GM23248 (cell line): ENCODE data around the gene CRTAC1. TPM values are rescaled to one million over a fixed set of nuclear protein-coding genes. Genes with fewer than 3 reads are reported as not detected.

Experiments
- DNase-seq: peaks from one replicate; pipeline ENCODE4 v3.0.0-alpha.2; 2015
- H2AFZ ChIP-seq: fragments of 200-600 bp; sonication (generic); 2 replicates; pipeline ENCODE4 v1.6.1; 2016; ENCODE audit warnings: antibody characterized with exemption
- H3F3A ChIP-seq: fragments of 200-600 bp; sonication (generic); 2 replicates; pipeline ENCODE4 v1.6.1; 2016; ENCODE audit warnings: mild to moderate bottlenecking, antibody characterized with exemption, mixed run types; ENCODE audit not compliant: insufficient read depth
- H3K27ac ChIP-seq: fragments of 200-600 bp; sonication (generic); 2 replicates; pipeline ENCODE4 v1.5.1; 2016; ENCODE audit warnings: mild to moderate bottlenecking
- H3K27me3 ChIP-seq: fragments of 200-600 bp; sonication (generic); replicated peaks from 2 replicates; pipeline ENCODE4 v1.6.1; 2016; ENCODE audit warnings: mild to moderate bottlenecking; ENCODE audit not compliant: insufficient read depth
- H3K36me3 ChIP-seq: fragments of 200-600 bp; sonication (generic); 2 replicates; pipeline ENCODE4 v1.6.1; 2016; ENCODE audit warnings: low read depth, mild to moderate bottlenecking
- H3K4me1 ChIP-seq: fragments of 200-600 bp; sonication (generic); 2 replicates; pipeline ENCODE4 v1.6.1; 2016; ENCODE audit warnings: mild to moderate bottlenecking; ENCODE audit not compliant: insufficient read depth
- H3K4me2 ChIP-seq: fragments of 200-600 bp; sonication (generic); one replicate; pipeline ENCODE4 v1.6.1; 2016; ENCODE audit warnings: mild to moderate bottlenecking; ENCODE audit not compliant: unreplicated experiment
- H3K4me3 ChIP-seq: fragments of 200-600 bp; sonication (generic); 2 replicates; pipeline ENCODE4 v1.5.1; 2016; ENCODE audit warnings: mild to moderate bottlenecking
- H3K79me2 ChIP-seq: fragments of 200-600 bp; sonication (generic); 2 replicates; pipeline ENCODE4 v1.6.1; 2016; ENCODE audit warnings: mild to moderate bottlenecking; ENCODE audit not compliant: insufficient read depth
- H3K9ac ChIP-seq: fragments of 200-600 bp; sonication (generic); 2 replicates; pipeline ENCODE4 v1.6.1; 2016; ENCODE audit warnings: mild to moderate bottlenecking
- H3K9me2 ChIP-seq: fragments of 200-600 bp; sonication (generic); 2 replicates; pipeline ENCODE4 v1.6.1; 2016; ENCODE audit warnings: mixed run types, mild to moderate bottlenecking, moderate library complexity; ENCODE audit not compliant: insufficient read depth
- H3K9me3 ChIP-seq: fragments of 200-600 bp; sonication (generic); one replicate; pipeline ENCODE4 v1.6.1; 2017; ENCODE audit warnings: low read depth
- H4K20me1 ChIP-seq: fragments of 200-600 bp; sonication (generic); 2 replicates; pipeline ENCODE4 v1.6.0; 2016; ENCODE audit not compliant: insufficient read depth
- EZH2 ChIP-seq: fragments of 200-600 bp; sonication (generic); IDR thresholded peaks from 2 replicates; pipeline ENCODE4 v1.6.1; 2018; ENCODE audit warnings: antibody characterized with exemption, mild to moderate bottlenecking; ENCODE audit not compliant: insufficient read depth, poor library complexity, severe bottlenecking
- EZH2phosphoT487 ChIP-seq: fragments of 200-600 bp; sonication (generic); IDR thresholded peaks from 2 replicates; pipeline ENCODE4 v1.6.1; 2018; ENCODE audit warnings: antibody characterized with exemption, moderate library complexity, mild to moderate bottlenecking, low read depth; ENCODE audit not compliant: insufficient read depth
- WGBS, 2 experiments: methylation state at CpG; one replicate each; pipeline ENCODE4 v1.1.6; 2015 to 2017; ENCODE audit warnings: low lambda C conversion rate in 2 of 2, low coverage in 1 of 2; ENCODE audit errors: missing lambda C conversion rate in 2 of 2; 5-methylcytosine and 5-hydroxymethylcytosine counted together
- in situ Hi-C: fragments of 300-500 bp; cut with MboI; formaldehyde crosslinking; loops from 2 replicates; pipeline ENCODE4 v1.15.0; 2020
- polyA plus RNA-seq: library from polyadenylated mRNA; unstranded; fragments of >200 nt; fragmentation: Nextera tagmentation; extraction: Ambion mirVana; gene quantifications from 2 replicates; pipeline ENCODE4 v1.2.1, GENCODE V29; 2016
- total RNA-seq: library from RNA; depleted of rRNA; stranded (reverse); fragments of >200 nt; shearing (Covaris generic); gene quantifications from 2 replicates; pipeline ENCODE4 v1.2.3, GENCODE V29; 2014

CRTAC1 gene
- total and polyA plus RNA-seq, 2 experiments from 2014 or later, result not detected

DNA sequence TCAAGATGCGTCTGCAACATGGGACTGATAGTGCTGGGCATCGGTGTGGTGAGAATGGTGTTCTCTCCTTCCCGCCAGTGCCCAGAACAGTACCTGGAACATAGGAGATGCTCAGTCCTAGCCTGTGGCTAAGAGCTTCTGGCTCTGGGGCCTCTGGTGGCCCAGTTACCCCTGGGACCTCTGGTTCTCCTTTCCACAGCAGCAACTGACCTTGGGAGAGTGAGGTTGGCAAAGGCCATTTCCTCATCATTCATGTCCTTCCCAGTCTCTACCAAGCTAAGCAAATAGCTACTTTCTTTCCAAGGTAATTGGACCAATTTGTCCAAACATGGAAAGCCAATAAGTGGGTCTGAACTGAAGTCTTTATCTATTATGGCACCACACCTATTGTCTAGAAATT, 192.3 kb downstream of the CRTAC1 start:
- Histone ChIP-seq H3K27ac (no peak overlapping the region), H3K9ac (no peak overlapping the region), H3K4me2 (no peak overlapping the region), H3K27me3 (peaks cover 18% of the 10 kb centered on the region), H3K9me3 (no peaks in the 10 kb centered on the region), H3F3A (no peaks in the 10 kb centered on the region; the same call in 1 of the 2 replicates), H3K4me3 (no peak overlapping the region), H2AFZ (no peak overlapping the region), H3K9me2 (no peaks in the 10 kb centered on the region), H3K36me3 (no peaks in the 10 kb centered on the region), H3K79me2 (no peaks in the 10 kb centered on the region), H3K4me1 (peaks cover 11% of the 10 kb centered on the region), H4K20me1 (no peaks in the 10 kb centered on the region)
- no peak for DNase-seq
- TF ChIP-seq EZH2 (no peak), EZH2phosphoT487 (no peak)
- in situ Hi-C loops, result no loop called here
- WGBS, 2 experiments, result 80 to 85% methylated on average over 3 of the region's 3 CpGs

DNA sequence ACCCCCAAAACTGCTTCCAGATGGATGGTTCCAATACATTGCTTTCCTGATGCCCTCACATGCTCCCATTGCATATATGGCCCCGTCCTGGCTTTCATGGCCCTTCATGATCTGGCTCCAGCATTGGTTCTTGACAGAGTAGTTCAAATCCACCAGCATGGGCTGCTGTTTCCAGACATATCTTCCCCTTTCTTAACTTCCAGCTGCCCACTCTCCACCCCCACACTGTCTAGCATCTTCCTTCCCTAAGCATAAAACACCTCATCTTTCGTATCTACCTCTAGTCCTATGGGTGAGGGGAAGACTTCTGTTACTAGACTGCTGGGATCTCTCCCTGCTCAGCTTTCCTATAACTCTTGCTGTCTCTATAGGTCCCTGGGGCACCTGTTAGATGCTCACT, 194.0 kb downstream of the CRTAC1 start:
- Histone ChIP-seq H3K9me3 (no peaks in the 10 kb centered on the region), H3K4me3 (no peak overlapping the region), H2AFZ (no peak overlapping the region), H3F3A (no peaks in the 10 kb centered on the region; the same call in 1 of the 2 replicates), H3K9me2 (no peaks in the 10 kb centered on the region), H4K20me1 (no peaks in the 10 kb centered on the region), H3K79me2 (no peaks in the 10 kb centered on the region), H3K4me1 (peaks cover 11% of the 10 kb centered on the region), H3K27me3 (peaks cover 30% of the 10 kb centered on the region), H3K9ac (no peak overlapping the region), H3K4me2 (no peak overlapping the region), H3K27ac (no peak overlapping the region), H3K36me3 (no peaks in the 10 kb centered on the region)
- WGBS, 2 experiments, result 49 to 57% methylated on average over 2 of the region's 2 CpGs
- no peak for TF ChIP-seq EZH2
- TF ChIP-seq EZH2phosphoT487, result no peak
- in situ Hi-C loops, result no loop called here
- no peak for DNase-seq

DNA sequence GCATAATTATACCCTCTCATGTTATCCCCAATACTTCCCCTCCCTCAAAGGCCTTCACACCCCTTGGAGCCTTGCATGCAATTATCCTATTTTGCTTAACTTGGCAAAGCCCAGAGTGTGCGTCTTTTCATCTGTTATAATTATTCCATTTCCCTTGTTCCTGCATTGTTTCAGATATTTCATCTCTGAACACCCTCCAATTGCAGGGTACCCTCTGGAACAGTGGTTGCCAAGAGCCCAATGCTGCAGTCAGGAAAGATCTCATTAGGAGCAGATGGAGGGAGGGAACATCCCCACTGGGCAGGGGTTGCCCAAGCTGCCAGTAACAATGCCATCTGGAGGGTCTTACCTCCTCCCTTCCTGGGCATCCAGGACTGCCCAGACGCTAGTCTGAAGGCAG, 199.2 kb downstream of the CRTAC1 start:
- Histone ChIP-seq H3K27me3 (peaks cover 49% of the 10 kb centered on the region), H3F3A (no peaks in the 10 kb centered on the region), H3K4me3 (no peak overlapping the region), H3K4me1 (no peaks in the 10 kb centered on the region), H4K20me1 (no peaks in the 10 kb centered on the region), H3K27ac (no peak overlapping the region), H3K9me3 (no peaks in the 10 kb centered on the region), H3K9ac (no peak overlapping the region), H3K4me2 (no peak overlapping the region), H3K36me3 (no peaks in the 10 kb centered on the region), H3K79me2 (no peaks in the 10 kb centered on the region), H3K9me2 (no peaks in the 10 kb centered on the region), H2AFZ (no peak overlapping the region)
- TF ChIP-seq EZH2phosphoT487 (no peak), EZH2 (no peak)
- DNase-seq, result no peak
- 35 to 42% methylated on average over 2 of the region's 2 CpGs for WGBS, 2 experiments
- in situ Hi-C loops, result no loop called here

DNA sequence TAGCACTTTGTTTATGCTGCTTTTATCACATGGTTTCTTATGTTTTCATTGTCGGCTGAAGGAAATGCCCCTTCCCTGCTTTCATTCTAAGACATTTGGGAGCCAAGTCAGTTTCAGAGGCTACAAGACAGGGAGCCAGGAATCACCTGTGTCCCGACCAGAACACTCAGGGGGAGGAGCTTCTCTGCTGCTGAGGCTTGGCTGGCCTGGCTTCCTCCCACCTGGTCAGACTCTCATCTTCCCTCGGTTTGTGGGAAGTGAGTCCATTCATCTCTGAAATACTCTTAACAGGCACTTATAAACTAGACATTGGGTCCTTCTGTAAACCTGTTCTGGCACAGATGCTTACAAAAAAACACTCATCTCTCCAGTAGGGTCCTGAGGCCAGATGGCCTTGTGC, 200.4 kb downstream of the CRTAC1 start:
- WGBS, 2 experiments, result 13 to 19% methylated on average over 3 of the region's 3 CpGs

DNA sequence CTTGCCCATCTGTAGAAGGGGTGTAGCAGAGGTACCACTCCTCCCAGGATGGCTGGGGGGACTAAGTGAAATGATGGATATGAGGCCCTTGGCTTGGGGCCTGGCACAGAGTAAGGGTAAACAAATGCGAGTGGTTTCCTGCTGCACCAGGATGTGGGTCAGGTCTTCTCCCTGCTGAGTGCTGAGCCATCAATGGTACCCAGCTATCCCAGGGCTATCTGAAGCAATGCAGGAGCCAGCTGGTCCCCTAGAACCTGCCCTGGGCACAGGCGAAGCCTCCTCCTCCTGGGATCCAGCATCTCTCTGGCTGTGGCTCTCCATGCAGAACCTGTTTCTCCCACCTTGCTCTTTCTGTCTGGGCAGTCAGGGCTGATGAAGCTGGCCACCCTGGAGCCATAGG, 201.7 kb downstream of the CRTAC1 start:
- Histone ChIP-seq H2AFZ (no peak overlapping the region), H3K4me2 (no peak overlapping the region), H3K9me3 (no peaks in the 10 kb centered on the region), H4K20me1 (no peaks in the 10 kb centered on the region), H3K27ac (no peak overlapping the region), H3K79me2 (no peaks in the 10 kb centered on the region), H3K27me3 (peaks cover 37% of the 10 kb centered on the region), H3K36me3 (no peaks in the 10 kb centered on the region), H3K9me2 (no peaks in the 10 kb centered on the region), H3K4me1 (no peaks in the 10 kb centered on the region), H3K4me3 (no peak overlapping the region), H3F3A (no peaks in the 10 kb centered on the region), H3K9ac (no peak overlapping the region)
- DNase-seq, result no peak
- 77 to 96% methylated on average over 2 of the region's 2 CpGs for WGBS, 2 experiments
- no peak for TF ChIP-seq EZH2phosphoT487
- TF ChIP-seq EZH2, result no peak
- in situ Hi-C loops, result no loop called here

More for the DNA sequence above, 200.4 kb downstream of the CRTAC1 start:
- no peaks in the 10 kb centered on the region for H3K9me2 ChIP-seq
- TF ChIP-seq EZH2phosphoT487, result no peak
- no peak overlapping the region for H3K9ac ChIP-seq
- no peak overlapping the region for H2AFZ ChIP-seq
- in situ Hi-C loops, result no loop called here
- H3K27me3 ChIP-seq, result peaks cover 44% of the 10 kb centered on the region
- no peaks in the 10 kb centered on the region for H4K20me1 ChIP-seq
- no peaks in the 10 kb centered on the region for H3K36me3 ChIP-seq
- no peak for DNase-seq
- no peaks in the 10 kb centered on the region for H3K4me1 ChIP-seq
- no peaks in the 10 kb centered on the region for H3F3A ChIP-seq
- no peak overlapping the region for H3K4me3 ChIP-seq
- H3K79me2 ChIP-seq, result no peaks in the 10 kb centered on the region
- H3K27ac ChIP-seq, result no peak overlapping the region
- H3K4me2 ChIP-seq, result no peak overlapping the region
- no peaks in the 10 kb centered on the region for H3K9me3 ChIP-seq
